SH-SY5Y (cell line): Measurements from ENCODE around the gene ZMYND15.

Experiments used
- GATA2 ChIP-seq: IDR thresholded peaks from 2 replicates; pipeline ENCODE4 v1.6.1; 2011; ENCODE audit warnings: mild to moderate bottlenecking, low read depth, low read length
- GATA3 ChIP-seq: IDR thresholded peaks from 2 replicates; pipeline ENCODE4 v1.6.1; 2011; ENCODE audit warnings: low read depth, mild to moderate bottlenecking, low read length, moderate library complexity

DNA sequence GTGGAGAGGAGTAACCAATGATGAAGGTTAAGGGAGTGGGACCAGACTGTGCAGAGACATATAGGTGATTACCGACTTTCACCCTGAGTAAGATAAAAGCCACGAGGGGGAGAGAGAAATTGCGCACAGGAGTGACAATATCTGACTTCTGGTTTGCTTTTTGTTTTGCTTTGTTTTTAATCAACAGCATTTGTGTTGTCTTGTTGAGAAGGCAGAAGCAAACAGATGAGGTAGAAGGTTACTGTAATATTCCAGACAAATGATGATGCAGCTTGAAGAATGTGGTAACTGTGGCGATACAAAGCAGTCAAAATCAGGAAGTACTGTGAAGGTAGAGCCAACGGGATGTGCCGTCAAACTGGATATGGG lies 43.2 kb upstream of the ZMYND15 start:
- TF ChIP-seq GATA3 (no peak), GATA2 (no peak)
